ENCODE data around the gene NIP7. TPM values are rescaled to one million over a fixed set of nuclear protein-coding genes. Genes with fewer than 3 reads are reported as not detected.

NIP7 gene
- 20.4 and 31.1 TPM in 2 replicates for total RNA-seq

GRCh38 chr16:69339289-69340094, at the start of gene NIP7, which contains the start of gene COG8:
Gene NIP7 (plus strand): TSS chr16:69339772. CDS start chr16:69339830, 58 bp downstream.
Gene COG8 (minus strand): TSS chr16:69339564. CDS start chr16:69339552, 12 bp downstream.

GRCh38 chr16:69310653-69311532, 28.7 kb upstream of the NIP7 start, which contains the start of gene VPS4A:
Gene VPS4A (plus strand): TSS chr16:69311350. CDS start chr16:69311512, 162 bp downstream.

GRCh38 chr16:69330286-69331109, 9.1 kb upstream of the NIP7 start, which contains the start of gene PDF:
Gene PDF (minus strand): TSS chr16:69330588. CDS start chr16:69330570, 18 bp downstream.

GRCh38 chr16:69351309-69352027, 11.9 kb downstream of the NIP7 start, which contains the start of gene TMED6:
Gene TMED6 (minus strand): TSS chr16:69351786. CDS start chr16:69351753, 33 bp downstream.

Other genes starting within 250 kb of the NIP7 start
- gene HAS3, start 234.1 kb upstream of the NIP7 start, total RNA-seq = 0.25 and 0.44 TPM in 2 replicates
- 48.4 and 52.8 TPM in 2 replicates for gene CHTF8, start 207.2 kb upstream of the NIP7 start, total RNA-seq
- gene UTP4, start 207.1 kb upstream of the NIP7 start, total RNA-seq = 17.1 and 22.9 TPM in 2 replicates
- gene SNTB2, start 152.6 kb upstream of the NIP7 start, total RNA-seq = 70.2 and 92.4 TPM in 2 replicates
- 35.7 and 43.6 TPM in 2 replicates for gene VPS4A, start 28.4 kb upstream of the NIP7 start, total RNA-seq
- gene PDF, start 9.2 kb upstream of the NIP7 start, total RNA-seq = 21.6 and 30.3 TPM in 2 replicates
- gene COG8, start 208 bp upstream of the NIP7 start, total RNA-seq = 36.1 and 39.1 TPM in 2 replicates
- gene TMED6, start 12.0 kb downstream of the NIP7 start, total RNA-seq = 0.11 TPM in 1 of 2 replicates, not detected in the other
- 11.6 and 12.3 TPM in 2 replicates for gene TERF2, start 46.2 kb downstream of the NIP7 start, total RNA-seq
- 104 and 151 TPM in 2 replicates for gene CYB5B, start 84.8 kb downstream of the NIP7 start, total RNA-seq
- gene NFAT5, start 226.2 kb downstream of the NIP7 start, total RNA-seq = 21.9 and 26.4 TPM in 2 replicates